ENCODE measurements around the gene ZMYND8. TPM values are rescaled to one million over a fixed set of nuclear protein-coding genes. Genes with fewer than 3 reads are reported as not detected.

ZMYND8 gene
- total RNA-seq, 1 experiment from 2014 or later = 29.0 TPM

DNA sequence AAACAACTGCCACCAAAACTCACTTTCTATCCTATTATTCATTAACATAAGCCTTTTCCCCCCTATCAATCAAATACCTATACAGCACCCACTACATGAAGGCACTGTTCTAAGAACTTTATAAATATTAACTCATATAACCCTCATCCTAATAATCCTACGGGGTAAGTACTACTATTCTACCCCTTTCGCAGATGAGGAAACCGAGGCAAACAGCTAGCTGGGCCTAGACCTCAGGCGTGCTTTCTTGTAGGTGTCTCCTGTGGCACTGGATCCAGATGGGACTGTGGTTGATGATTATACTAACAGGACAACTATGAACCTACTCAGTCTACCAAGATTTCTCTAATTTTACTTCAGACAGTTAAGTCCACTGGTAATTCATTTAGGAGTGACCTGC lies 131.6 kb downstream of the ZMYND8 start:
- no TSS peak for BruUV-seq (replicated peaks)
- no peak overlapping the region for H3K27ac ChIP-seq (ENCODE audit: low read depth, low read length)
- no peak overlapping the region for H2AFZ ChIP-seq (ENCODE audit: low read depth, low read length, poor library complexity, severe bottlenecking)
- no peaks in the 10 kb centered on the region for H4K20me1 ChIP-seq (ENCODE audit: insufficient read depth)
- DNase-seq (ENCODE audit: low read depth, low spot score) (no peak), ATAC-seq (no peak)
- H3K4me2 ChIP-seq (ENCODE audit: low read length) = no peak overlapping the region
- no peaks in the 10 kb centered on the region for H3K9me3 ChIP-seq (ENCODE audit: control insufficient read depth in 1 of 2, insufficient read depth in 1 of 2, low read depth in 1 of 2, low read length in 2 of 2)
- H3K4me3 ChIP-seq (replicated peaks in 1 of 2; ENCODE audit: low read depth in 1 of 2, low read length in 2 of 2) = no peak overlapping the region
- H3K27me3 ChIP-seq (ENCODE audit: insufficient read depth, low read length) = no peaks in the 10 kb centered on the region
- H3K9ac ChIP-seq (ENCODE audit: low read length) = no peak overlapping the region
- ChIA-PET RAD21 (ENCODE audit: low non-redundant PET in 1 of 2, low total read pairs in 2 of 2, uncharacterized antibody in 2 of 2, unreplicated experiment in 2 of 2) (no interaction called here), CTCF (interaction anchor here (2.5 kb wide), 1 partner anchor 18 kb away, joined by 9 read pairs; no protein-coding TSS in a partner anchor), POLR2A (no interaction called here)
- no peaks in the 10 kb centered on the region for H3K9me2 ChIP-seq (ENCODE audit: insufficient read depth)
- TF ChIP-seq, protein P1, sequence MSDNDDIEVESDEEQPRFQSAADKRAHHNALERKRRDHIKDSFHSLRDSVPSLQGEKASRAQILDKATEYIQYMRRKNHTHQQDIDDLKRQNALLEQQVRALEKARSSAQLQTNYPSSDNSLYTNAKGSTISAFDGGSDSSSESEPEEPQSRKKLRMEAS (IDR thresholded peaks at IDR 0.05) = no peak
- TF ChIP-seq ZFX (IDR thresholded peaks at IDR 0.05) (no peak), SRF (IDR thresholded peaks at IDR 0.05; ENCODE audit: low read depth) (no peak), EZH2 (IDR thresholded peaks at IDR 0.05) (no peak), CBX3 (IDR thresholded peaks at IDR 0.05; ENCODE audit: low read depth) (no peak), CEBPB (IDR thresholded peaks at IDR 0.05; ENCODE audit: low read depth) (no peak)
- peaks cover 37 to 45% of the 10 kb centered on the region in 2 experiments for H3K36me3 ChIP-seq (ENCODE audit: control insufficient read depth in 1 of 2, insufficient read depth in 2 of 2, low read length in 2 of 2)
- H3K4me1 ChIP-seq (ENCODE audit: control insufficient read depth in 1 of 2, insufficient read depth in 2 of 2, low read length in 2 of 2) = no peaks in the 10 kb centered on the region
- 0 out of 2 replicates have a peak, but pooled peaks cover 4% of the 10 kb centered on the region for H3K79me2 ChIP-seq (ENCODE audit: insufficient read depth, low read length)
- intact Hi-C loops (cut with micrococcal nuclease) = no loop called here

DNA sequence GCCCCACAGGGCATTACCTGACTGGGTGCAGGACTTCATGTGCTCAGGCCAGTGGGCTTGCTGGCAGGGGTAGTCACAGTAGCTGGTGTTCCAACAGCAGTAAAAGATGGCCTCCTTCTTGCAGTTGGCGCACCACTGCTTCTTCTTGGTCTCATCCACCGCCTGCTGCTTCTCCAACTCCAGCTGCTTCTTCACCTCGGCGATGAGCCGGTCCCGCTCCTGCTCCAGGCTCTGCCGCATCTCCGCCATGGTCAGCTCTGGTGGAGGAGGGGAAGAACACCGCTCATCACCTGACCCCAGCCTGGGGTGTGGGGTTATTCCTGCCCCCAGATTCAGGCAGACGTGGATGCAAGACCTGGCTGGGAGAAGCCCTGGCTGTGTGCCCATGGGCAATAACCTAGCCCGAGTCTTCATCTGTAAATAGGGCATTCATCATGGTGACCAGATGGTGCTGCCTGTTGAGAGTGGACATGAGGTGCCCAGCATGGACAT lies 132.2 kb downstream of the ZMYND8 start:
- no peak overlapping the region for H3K9ac ChIP-seq (ENCODE audit: low read length)
- DNase-seq (ENCODE audit: low read depth, low spot score) (no peak), ATAC-seq (no peak)
- no peak overlapping the region for H3K4me2 ChIP-seq (ENCODE audit: low read length)
- H3K9me3 ChIP-seq (ENCODE audit: control insufficient read depth in 1 of 2, insufficient read depth in 1 of 2, low read depth in 1 of 2, low read length in 2 of 2) = no peaks in the 10 kb centered on the region
- H4K20me1 ChIP-seq (ENCODE audit: insufficient read depth) = no peaks in the 10 kb centered on the region
- ChIA-PET POLR2A (no interaction called here), RAD21 (ENCODE audit: low non-redundant PET in 1 of 2, low total read pairs in 2 of 2, uncharacterized antibody in 2 of 2, unreplicated experiment in 2 of 2) (interaction anchor here in 1 of 2 experiments (0.6 kb wide), 1 partner anchor 157 kb away, joined by 4 read pairs; no protein-coding TSS in a partner anchor), CTCF (interaction anchor here (2.5 kb wide), 1 partner anchor 18 kb away, joined by 9 read pairs; no protein-coding TSS in a partner anchor)
- no peak for TF ChIP-seq SP1 (IDR thresholded peaks at IDR 0.05; ENCODE audit: low read depth)
- no peak for TF ChIP-seq CEBPB (IDR thresholded peaks at IDR 0.05; ENCODE audit: low read depth)
- no peak for TF ChIP-seq JUND (IDR thresholded peaks at IDR 0.05)
- no peak for TF ChIP-seq RAD21 (IDR thresholded peaks at IDR 0.05; ENCODE audit: low read depth)
- TF ChIP-seq YY1 (IDR thresholded peaks at IDR 0.05; ENCODE audit: extremely low read depth, insufficient replicate concordance, low read depth, low read length) = no peak
- TF ChIP-seq, protein P1 (IDR thresholded peaks at IDR 0.05) = no peak
- no peak for TF ChIP-seq CBX3 (IDR thresholded peaks at IDR 0.05; ENCODE audit: low read depth)
- TF ChIP-seq POLR2A (IDR thresholded peaks at IDR 0.05; ENCODE audit: borderline replicate concordance, extremely low read depth, insufficient read depth, insufficient read length) = no peak
- no peak for TF ChIP-seq FOSL1 (IDR thresholded peaks at IDR 0.05; ENCODE audit: low read depth)
- no peak for TF ChIP-seq SIN3A (IDR thresholded peaks at IDR 0.05; ENCODE audit: low read depth)
- TF ChIP-seq, protein P2, sequence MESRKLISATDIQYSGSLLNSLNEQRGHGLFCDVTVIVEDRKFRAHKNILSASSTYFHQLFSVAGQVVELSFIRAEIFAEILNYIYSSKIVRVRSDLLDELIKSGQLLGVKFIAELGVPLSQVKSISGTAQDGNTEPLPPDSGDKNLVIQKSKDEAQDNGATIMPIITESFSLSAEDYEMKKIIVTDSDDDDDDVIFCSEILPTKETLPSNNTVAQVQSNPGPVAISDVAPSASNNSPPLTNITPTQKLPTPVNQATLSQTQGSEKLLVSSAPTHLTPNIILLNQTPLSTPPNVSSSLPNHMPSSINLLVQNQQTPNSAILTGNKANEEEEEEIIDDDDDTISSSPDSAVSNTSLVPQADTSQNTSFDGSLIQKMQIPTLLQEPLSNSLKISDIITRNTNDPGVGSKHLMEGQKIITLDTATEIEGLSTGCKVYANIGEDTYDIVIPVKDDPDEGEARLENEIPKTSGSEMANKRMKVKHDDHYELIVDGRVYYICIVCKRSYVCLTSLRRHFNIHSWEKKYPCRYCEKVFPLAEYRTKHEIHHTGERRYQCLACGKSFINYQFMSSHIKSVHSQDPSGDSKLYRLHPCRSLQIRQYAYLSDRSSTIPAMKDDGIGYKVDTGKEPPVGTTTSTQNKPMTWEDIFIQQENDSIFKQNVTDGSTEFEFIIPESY (IDR thresholded peaks at IDR 0.05; ENCODE audit: extremely low read depth, insufficient replicate concordance, low read length) = no peak
- H3K79me2 ChIP-seq (ENCODE audit: insufficient read depth, low read length) = 0 out of 2 replicates have a peak, but pooled peaks cover 4% of the 10 kb centered on the region
- no peak overlapping the region for H2AFZ ChIP-seq (ENCODE audit: low read depth, low read length, poor library complexity, severe bottlenecking)
- no peaks in the 10 kb centered on the region for H3K4me1 ChIP-seq (ENCODE audit: control insufficient read depth in 1 of 2, insufficient read depth in 2 of 2, low read length in 2 of 2)
- peaks cover 36 to 45% of the 10 kb centered on the region in 2 experiments for H3K36me3 ChIP-seq (ENCODE audit: control insufficient read depth in 1 of 2, insufficient read depth in 2 of 2, low read length in 2 of 2)
- no peaks in the 10 kb centered on the region for H3K9me2 ChIP-seq (ENCODE audit: insufficient read depth)
- H3K27ac ChIP-seq (ENCODE audit: low read depth, low read length) = no peak overlapping the region
- intact Hi-C loops (cut with micrococcal nuclease) = no loop called here
- no peak overlapping the region for H3K4me3 ChIP-seq (replicated peaks in 1 of 2; ENCODE audit: low read depth in 1 of 2, low read length in 2 of 2)
- BruUV-seq (replicated peaks) = no TSS peak
- H3K27me3 ChIP-seq (ENCODE audit: insufficient read depth, low read length) = no peaks in the 10 kb centered on the region

Data from HCT116 (cell line).